GM12801 (cell line): Measurements from ENCODE around the gene NCOA1.

ENCODE experiments used
- CTCF ChIP-seq: IDR thresholded peaks from one replicate; pipeline ENCODE4 v1.5.1; 2011; ENCODE audit warnings: control low read depth; ENCODE audit not compliant: insufficient read length; ENCODE audit errors: extremely low read depth

NCOA1 gene

GRCh38 chr2:24771764-24772586 is 280.9 kb downstream of the NCOA1 start:
- no peak for TF ChIP-seq CTCF

DNA sequence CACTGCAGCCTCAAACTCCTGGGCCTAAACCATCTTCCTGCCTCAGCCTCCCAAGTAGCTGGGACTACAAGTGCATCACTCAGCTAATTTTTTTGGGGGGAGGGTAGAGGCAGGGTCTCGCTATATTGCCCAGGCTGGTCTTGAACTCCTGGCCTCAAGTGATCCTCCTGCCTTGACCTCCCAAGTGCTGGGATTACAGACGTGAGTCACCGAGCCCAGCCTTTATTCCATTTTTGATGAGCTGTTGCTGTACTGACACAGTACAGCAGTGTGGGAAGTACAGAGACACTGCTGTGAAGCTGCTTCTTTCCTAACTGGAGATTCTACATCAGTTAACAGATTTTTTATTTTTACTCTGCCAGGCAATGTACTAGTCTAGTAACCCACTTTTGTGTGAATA is 283.3 kb downstream of the NCOA1 start:
- no peak for TF ChIP-seq CTCF

DNA sequence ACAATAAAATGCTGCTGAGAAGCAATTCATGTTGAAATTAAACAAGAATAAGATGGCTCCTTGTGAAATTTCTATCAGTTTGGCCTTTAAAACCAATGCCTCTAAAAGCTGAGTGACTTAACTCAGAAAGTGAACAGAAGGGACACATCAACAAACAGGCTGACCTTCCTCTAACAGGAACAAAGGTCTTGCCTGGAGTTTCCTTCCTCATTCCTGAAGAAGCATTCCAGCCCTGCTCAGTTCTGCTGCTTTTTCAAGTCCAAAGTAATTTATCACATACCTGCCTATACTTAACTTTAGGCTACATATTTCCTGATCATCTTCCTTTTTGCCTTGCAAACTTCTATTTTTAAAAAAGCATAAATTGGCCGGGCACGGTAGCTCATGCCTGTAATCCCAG is 288.1 kb downstream of the NCOA1 start:
- TF ChIP-seq CTCF, result no peak

- no peak for TF ChIP-seq CTCF
Measured at GRCh38 chr2:24783641-24784040, 292.6 kb downstream of the NCOA1 start.

- no peak for TF ChIP-seq CTCF
Measured at GRCh38 chr2:24785671-24786321, 294.7 kb downstream of the NCOA1 start.

DNA sequence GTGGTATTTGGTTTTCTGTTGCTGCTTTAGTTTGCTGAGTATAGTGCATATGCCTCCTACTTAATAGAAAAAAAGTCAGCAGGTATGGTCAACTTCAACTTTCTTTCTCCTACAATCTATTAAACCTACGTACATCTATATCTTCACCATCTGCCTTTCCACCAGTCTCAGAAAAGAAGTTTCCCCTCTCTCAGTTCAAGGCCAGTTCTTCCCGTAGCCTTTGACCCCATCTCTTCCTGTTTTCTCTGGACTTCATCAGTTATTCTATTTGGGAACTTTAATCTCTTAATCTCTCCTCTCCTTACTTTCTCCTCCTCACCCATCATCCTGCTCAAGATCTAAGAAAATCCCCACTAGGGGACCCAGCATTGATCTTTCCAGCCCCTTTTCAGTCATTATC is 296.5 kb downstream of the NCOA1 start:
- no peak for TF ChIP-seq CTCF

- TF ChIP-seq CTCF, result no peak
Measured at GRCh38 chr2:24788816-24789215, 297.8 kb downstream of the NCOA1 start.
